Measurements from ENCODE around the gene SLAMF1.

SLAMF1 gene

DNA sequence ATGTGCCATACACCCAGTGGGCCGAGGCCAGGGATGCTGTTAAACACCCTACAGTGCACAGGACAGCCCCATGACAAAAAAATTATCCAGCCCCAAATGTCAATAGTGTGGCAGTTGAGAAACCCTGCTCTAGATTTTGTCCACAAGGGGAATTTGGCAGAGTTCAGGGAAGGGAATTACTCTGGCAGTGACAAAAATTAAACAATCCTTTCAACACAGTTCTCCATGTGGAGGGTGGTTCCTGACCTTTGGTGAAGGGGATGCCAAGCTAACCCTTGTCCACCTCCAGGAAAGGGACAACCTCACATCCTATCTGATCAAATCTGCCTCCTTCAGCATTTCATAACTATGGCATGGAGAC lies 39.2 kb downstream of the SLAMF1 start:
- Histone ChIP-seq H3K4me3 (replicated peaks; ENCODE audit: insufficient read depth, low read length) (no peak overlapping the region), H3K27ac (replicated peaks) (no peak overlapping the region), H3K27me3 (ENCODE audit: insufficient read depth, poor library complexity, severe bottlenecking) (no peaks in the 10 kb centered on the region)
- DNase-seq (ENCODE audit: low read depth in 1 of 2, low spot score in 1 of 2), result no peak
- TF ChIP-seq, protein P1, sequence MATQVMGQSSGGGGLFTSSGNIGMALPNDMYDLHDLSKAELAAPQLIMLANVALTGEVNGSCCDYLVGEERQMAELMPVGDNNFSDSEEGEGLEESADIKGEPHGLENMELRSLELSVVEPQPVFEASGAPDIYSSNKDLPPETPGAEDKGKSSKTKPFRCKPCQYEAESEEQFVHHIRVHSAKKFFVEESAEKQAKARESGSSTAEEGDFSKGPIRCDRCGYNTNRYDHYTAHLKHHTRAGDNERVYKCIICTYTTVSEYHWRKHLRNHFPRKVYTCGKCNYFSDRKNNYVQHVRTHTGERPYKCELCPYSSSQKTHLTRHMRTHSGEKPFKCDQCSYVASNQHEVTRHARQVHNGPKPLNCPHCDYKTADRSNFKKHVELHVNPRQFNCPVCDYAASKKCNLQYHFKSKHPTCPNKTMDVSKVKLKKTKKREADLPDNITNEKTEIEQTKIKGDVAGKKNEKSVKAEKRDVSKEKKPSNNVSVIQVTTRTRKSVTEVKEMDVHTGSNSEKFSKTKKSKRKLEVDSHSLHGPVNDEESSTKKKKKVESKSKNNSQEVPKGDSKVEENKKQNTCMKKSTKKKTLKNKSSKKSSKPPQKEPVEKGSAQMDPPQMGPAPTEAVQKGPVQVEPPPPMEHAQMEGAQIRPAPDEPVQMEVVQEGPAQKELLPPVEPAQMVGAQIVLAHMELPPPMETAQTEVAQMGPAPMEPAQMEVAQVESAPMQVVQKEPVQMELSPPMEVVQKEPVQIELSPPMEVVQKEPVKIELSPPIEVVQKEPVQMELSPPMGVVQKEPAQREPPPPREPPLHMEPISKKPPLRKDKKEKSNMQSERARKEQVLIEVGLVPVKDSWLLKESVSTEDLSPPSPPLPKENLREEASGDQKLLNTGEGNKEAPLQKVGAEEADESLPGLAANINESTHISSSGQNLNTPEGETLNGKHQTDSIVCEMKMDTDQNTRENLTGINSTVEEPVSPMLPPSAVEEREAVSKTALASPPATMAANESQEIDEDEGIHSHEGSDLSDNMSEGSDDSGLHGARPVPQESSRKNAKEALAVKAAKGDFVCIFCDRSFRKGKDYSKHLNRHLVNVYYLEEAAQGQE (IDR thresholded peaks at IDR 0.05; ENCODE audit: insufficient replicate concordance, low read depth), result no peak
- no peak for TF ChIP-seq GABPA (IDR thresholded peaks at IDR 0.05; ENCODE audit: low read depth)
- TF ChIP-seq, protein P2, sequence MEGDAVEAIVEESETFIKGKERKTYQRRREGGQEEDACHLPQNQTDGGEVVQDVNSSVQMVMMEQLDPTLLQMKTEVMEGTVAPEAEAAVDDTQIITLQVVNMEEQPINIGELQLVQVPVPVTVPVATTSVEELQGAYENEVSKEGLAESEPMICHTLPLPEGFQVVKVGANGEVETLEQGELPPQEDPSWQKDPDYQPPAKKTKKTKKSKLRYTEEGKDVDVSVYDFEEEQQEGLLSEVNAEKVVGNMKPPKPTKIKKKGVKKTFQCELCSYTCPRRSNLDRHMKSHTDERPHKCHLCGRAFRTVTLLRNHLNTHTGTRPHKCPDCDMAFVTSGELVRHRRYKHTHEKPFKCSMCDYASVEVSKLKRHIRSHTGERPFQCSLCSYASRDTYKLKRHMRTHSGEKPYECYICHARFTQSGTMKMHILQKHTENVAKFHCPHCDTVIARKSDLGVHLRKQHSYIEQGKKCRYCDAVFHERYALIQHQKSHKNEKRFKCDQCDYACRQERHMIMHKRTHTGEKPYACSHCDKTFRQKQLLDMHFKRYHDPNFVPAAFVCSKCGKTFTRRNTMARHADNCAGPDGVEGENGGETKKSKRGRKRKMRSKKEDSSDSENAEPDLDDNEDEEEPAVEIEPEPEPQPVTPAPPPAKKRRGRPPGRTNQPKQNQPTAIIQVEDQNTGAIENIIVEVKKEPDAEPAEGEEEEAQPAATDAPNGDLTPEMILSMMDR (IDR thresholded peaks at IDR 0.05; ENCODE audit: insufficient read depth, low read length), result no peak
- no peak for TF ChIP-seq SPI1 (IDR thresholded peaks at IDR 0.05; ENCODE audit: borderline replicate concordance, low read depth)
- TF ChIP-seq POLR2AphosphoS5 (IDR thresholded peaks at IDR 0.05; ENCODE audit: low read depth), result no peak

GRCh38 chr1:160607011-160607671 lies 39.7 kb downstream of the SLAMF1 start:
- no peak for TF ChIP-seq POLR2AphosphoS5 (IDR thresholded peaks at IDR 0.05; ENCODE audit: low read depth)
- no peak for TF ChIP-seq GABPA (IDR thresholded peaks at IDR 0.05; ENCODE audit: low read depth)
- TF ChIP-seq, protein P2 (IDR thresholded peaks at IDR 0.05; ENCODE audit: insufficient read depth, low read length), result peak; percentile 80
- TF ChIP-seq, protein P1 (IDR thresholded peaks at IDR 0.05; ENCODE audit: insufficient replicate concordance, low read depth), result no peak
- peak; percentile 75; the same call in 1 of the 2 replicates for TF ChIP-seq SPI1 (IDR thresholded peaks at IDR 0.05; ENCODE audit: borderline replicate concordance, low read depth)
- Histone ChIP-seq H3K4me3 (replicated peaks; ENCODE audit: insufficient read depth, low read length) (no peak overlapping the region), H3K27ac (replicated peaks) (no peak overlapping the region), H3K27me3 (ENCODE audit: insufficient read depth, poor library complexity, severe bottlenecking) (no peaks in the 10 kb centered on the region)
- peak; percentile 38 to 76 for DNase-seq (ENCODE audit: low read depth in 1 of 2, low spot score in 1 of 2)

GRCh38 chr1:160606611-160607010 lies 40.2 kb downstream of the SLAMF1 start:
- no peak overlapping the region for H3K27ac ChIP-seq (replicated peaks)
- DNase-seq (ENCODE audit: low read depth in 1 of 2, low spot score in 1 of 2), result no peak
- TF ChIP-seq GABPA (IDR thresholded peaks at IDR 0.05; ENCODE audit: low read depth) (no peak), POLR2AphosphoS5 (IDR thresholded peaks at IDR 0.05; ENCODE audit: low read depth) (no peak)
- TF ChIP-seq, protein P2 (IDR thresholded peaks at IDR 0.05; ENCODE audit: insufficient read depth, low read length), result no peak
- H3K4me3 ChIP-seq (replicated peaks; ENCODE audit: insufficient read depth, low read length), result no peak overlapping the region
- no peaks in the 10 kb centered on the region for H3K27me3 ChIP-seq (ENCODE audit: insufficient read depth, poor library complexity, severe bottlenecking)
